B cell (primary cell): ENCODE measurements around the gene TPRN.

Source experiments
- CTCF ChIP-seq: fragments of 200-600 bp; IDR thresholded peaks from one replicate; pipeline ENCODE4 v1.8.0; 2022; ENCODE audit warnings: antibody characterized with exemption, mild to moderate bottlenecking
- EZH2 ChIP-seq: IDR thresholded peaks from 2 replicates; pipeline ENCODE4 v1.6.1; 2012; ENCODE audit warnings: borderline replicate concordance, low read depth, mild to moderate bottlenecking, moderate library complexity, low read length; ENCODE audit not compliant: insufficient read depth, poor library complexity, severe bottlenecking

GRCh38 chr9:137228968-137229896 is 28.7 kb upstream of the TPRN start:
- TF ChIP-seq CTCF (no peak), EZH2 (no peak)
